GM12878 (cell line): ENCODE results near the gene OR5AC2.

Experiments used
- RCOR1 ChIP-seq: conservative IDR thresholded peaks from 2 replicates; pipeline ENCODE4 v1.6.1; 2012; ENCODE audit warnings: low read depth, low read length, improper control_type of control experiment
- TCF7 ChIP-seq: IDR thresholded peaks from 2 replicates; pipeline ENCODE4 v1.6.1; 2014; ENCODE audit warnings: antibody characterized with exemption, borderline replicate concordance
- TF ChIP-seq, protein P1 (sequence below): fragments of 150-350 bp; IDR thresholded peaks from 2 replicates; pipeline ENCODE4 v1.6.1; 2016; ENCODE audit warnings: low read depth, low read length

DNA sequence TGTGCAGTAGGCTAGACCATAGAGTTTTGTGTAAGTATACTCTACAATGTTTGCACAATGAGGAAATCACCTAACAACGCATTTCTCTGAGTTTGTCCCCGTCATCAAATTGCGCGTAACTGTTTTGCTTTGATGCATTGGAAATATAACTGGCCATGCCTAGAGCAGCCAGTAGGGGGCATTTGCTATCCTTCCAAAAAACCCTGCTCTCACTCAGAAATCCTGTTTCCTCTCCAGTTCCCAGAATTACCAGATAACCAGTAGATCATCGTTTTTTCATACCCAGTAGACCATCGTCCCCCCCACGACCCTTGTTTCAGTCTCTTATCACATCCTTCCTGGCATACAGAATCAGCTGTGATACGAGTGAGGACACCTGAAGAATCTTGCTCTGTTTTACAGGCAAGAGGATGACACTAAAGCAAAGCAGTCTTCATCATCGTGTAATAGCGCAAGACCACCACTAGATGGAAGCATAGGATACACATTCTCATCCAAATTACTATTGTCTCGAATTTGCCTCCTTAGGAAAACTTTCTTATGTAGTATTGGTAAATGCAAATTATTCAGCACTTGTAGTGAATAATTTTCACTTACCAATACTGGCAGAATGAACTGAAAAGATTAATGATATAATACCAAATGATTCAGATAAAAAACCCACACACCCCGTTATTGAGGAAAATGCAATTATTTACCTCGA, 47.5 kb upstream of the OR5AC2 start:
- TF ChIP-seq, protein P1, sequence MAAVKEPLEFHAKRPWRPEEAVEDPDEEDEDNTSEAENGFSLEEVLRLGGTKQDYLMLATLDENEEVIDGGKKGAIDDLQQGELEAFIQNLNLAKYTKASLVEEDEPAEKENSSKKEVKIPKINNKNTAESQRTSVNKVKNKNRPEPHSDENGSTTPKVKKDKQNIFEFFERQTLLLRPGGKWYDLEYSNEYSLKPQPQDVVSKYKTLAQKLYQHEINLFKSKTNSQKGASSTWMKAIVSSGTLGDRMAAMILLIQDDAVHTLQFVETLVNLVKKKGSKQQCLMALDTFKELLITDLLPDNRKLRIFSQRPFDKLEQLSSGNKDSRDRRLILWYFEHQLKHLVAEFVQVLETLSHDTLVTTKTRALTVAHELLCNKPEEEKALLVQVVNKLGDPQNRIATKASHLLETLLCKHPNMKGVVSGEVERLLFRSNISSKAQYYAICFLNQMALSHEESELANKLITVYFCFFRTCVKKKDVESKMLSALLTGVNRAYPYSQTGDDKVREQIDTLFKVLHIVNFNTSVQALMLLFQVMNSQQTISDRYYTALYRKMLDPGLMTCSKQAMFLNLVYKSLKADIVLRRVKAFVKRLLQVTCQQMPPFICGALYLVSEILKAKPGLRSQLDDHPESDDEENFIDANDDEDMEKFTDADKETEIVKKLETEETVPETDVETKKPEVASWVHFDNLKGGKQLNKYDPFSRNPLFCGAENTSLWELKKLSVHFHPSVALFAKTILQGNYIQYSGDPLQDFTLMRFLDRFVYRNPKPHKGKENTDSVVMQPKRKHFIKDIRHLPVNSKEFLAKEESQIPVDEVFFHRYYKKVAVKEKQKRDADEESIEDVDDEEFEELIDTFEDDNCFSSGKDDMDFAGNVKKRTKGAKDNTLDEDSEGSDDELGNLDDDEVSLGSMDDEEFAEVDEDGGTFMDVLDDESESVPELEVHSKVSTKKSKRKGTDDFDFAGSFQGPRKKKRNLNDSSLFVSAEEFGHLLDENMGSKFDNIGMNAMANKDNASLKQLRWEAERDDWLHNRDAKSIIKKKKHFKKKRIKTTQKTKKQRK: no peak
- TF ChIP-seq TCF7 (peak; percentile 41; the same call in 1 of the 2 replicates), RCOR1 (no peak)
